ENCODE results near the gene ZNF212. TPM values are rescaled to one million over a fixed set of nuclear protein-coding genes. Genes with fewer than 3 reads are reported as not detected.

The ZNF212 gene
- total and polyA plus RNA-seq, 12 donors = 3.6 to 5.9 (median 4.8) TPM

GRCh38 chr7:149293946-149294633 lies 54.6 kb downstream of the ZNF212 start:
- no peak overlapping the region for H3K27ac ChIP-seq
- H3K4me3 ChIP-seq = no peak overlapping the region
- peaks cover 0 to 53% (median 12%) of the 10 kb centered on the region in 9 donors for H3K36me3 ChIP-seq
- DNase-seq = no peak
- intact Hi-C loops (cut with DNase I) = no loop called here
- no peaks in the 10 kb centered on the region for H3K27me3 ChIP-seq
- 92 to 97% methylated on average over 14 to 15 of the region's 15 CpGs for WGBS, 2 donors
- no peak for ATAC-seq
- H3K9me3 ChIP-seq = peaks cover 0 to 4% (median 0%) of the 10 kb centered on the region in 11 donors
- H3K4me1 ChIP-seq = peaks cover 0 to 5% (median 0%) of the 10 kb centered on the region in 9 donors
- no peak for TF ChIP-seq CTCF (IDR thresholded peaks at IDR 0.05)

DNA sequence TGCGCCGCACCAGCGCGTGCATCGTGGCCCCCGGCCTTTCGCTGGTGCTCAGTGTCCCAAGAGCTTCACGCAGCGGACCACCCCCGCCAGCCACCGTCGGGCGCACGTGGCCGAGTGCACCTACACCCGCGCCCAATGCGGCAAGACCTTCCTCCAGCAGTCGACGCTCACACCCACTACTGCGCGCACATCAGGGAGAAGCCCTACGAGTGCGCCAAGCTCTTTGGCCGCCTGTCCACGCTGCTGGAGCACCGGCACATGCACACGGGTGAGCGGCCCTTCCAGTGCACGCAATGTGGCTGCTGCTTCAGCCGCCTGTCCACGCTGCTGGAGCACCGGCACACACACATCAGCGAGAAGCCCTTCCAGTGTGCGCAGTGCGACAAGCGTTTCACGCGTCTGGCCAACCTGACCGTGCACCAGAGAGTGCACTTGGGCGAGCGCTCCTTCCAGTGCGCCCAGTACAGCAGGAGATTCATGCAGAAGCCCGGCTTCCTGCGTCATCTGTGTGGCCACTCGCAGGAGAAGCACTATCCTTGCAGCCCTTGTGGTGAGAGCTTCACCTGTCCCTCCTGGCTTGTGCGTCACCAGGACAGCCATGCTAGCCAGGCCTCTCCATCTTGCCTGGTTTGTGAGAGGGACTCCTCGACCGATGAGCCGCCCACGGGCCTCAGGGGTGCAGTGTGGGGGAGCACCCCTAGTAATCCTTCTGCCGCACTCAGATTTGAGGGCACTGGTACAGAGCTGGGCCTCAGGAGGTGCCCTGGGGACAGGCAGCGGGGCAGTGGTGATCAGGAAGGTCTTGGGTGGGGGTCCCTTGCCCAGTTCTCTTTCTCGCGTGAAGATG lies 55.4 kb downstream of the ZNF212 start:
- Histone ChIP-seq H3K9me3 (peaks cover 0 to 4% (median 0%) of the 10 kb centered on the region in 11 donors), H3K36me3 (peaks cover 0 to 45% (median 12%) of the 10 kb centered on the region in 9 donors), H3K27ac (no peak overlapping the region), H3K27me3 (no peaks in the 10 kb centered on the region), H3K4me3 (no peak overlapping the region), H3K4me1 (peaks cover 0 to 5% (median 0%) of the 10 kb centered on the region in 9 donors)
- no peak for TF ChIP-seq CTCF (IDR thresholded peaks at IDR 0.05)
- WGBS, 2 donors = 97 to 98% methylated on average over 55 of the region's 55 CpGs
- intact Hi-C loops (cut with DNase I) = no loop called here
- ATAC-seq (peak in 1 of 8 donors; percentile 5), DNase-seq (no peak)

DNA sequence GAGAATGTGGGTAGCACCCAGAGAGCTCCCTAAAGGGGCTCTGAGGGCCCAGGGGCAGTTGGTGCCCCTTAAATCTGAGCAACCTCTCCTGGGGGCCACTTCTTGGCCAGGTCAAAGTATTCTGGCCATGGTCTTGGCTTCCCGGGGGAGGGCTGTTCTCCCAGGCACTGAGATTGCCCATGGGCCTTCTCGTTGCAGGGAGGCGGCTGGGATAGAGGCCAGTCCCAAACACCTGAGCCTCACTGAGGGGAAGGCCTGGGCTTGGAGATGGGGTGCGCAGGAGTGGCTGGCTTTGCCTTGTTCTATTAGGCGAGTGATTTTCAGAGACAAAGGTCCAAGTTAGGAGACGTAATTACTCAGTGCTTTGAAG lies 56.0 kb downstream of the ZNF212 start:
- Histone ChIP-seq H3K9me3 (peaks cover 0 to 4% (median 0%) of the 10 kb centered on the region in 11 donors), H3K27ac (no peak overlapping the region), H3K4me3 (no peak overlapping the region), H3K4me1 (peaks cover 0 to 5% (median 0%) of the 10 kb centered on the region in 9 donors), H3K36me3 (peaks cover 0 to 42% (median 12%) of the 10 kb centered on the region in 9 donors), H3K27me3 (no peaks in the 10 kb centered on the region)
- ATAC-seq (peak in 1 of 8 donors; percentile 19), DNase-seq (no peak)
- no peak for TF ChIP-seq CTCF (IDR thresholded peaks at IDR 0.05)
- WGBS, 2 donors = 94% methylated on average over 6 of the region's 6 CpGs
- intact Hi-C loops (cut with DNase I) = no loop called here

- no peak for ATAC-seq
- WGBS, 2 donors = 94 to 96% methylated on average over 4 of the region's 4 CpGs
- no peak for TF ChIP-seq CTCF (IDR thresholded peaks at IDR 0.05)
These were observed 56.9 kb downstream of the ZNF212 start for GRCh38 chr7:149296368-149296767.

More at GRCh38 chr7:149296368-149296767, 56.9 kb downstream of the ZNF212 start:
- Histone ChIP-seq H3K9me3 (peaks cover 0 to 4% (median 0%) of the 10 kb centered on the region in 11 donors), H3K27me3 (no peaks in the 10 kb centered on the region), H3K36me3 (peaks cover 0 to 42% (median 12%) of the 10 kb centered on the region in 9 donors), H3K27ac (no peak overlapping the region), H3K4me3 (no peak overlapping the region), H3K4me1 (peaks cover 0 to 3% (median 0%) of the 10 kb centered on the region in 9 donors)
- no peak for DNase-seq
- intact Hi-C loops (cut with DNase I) = no loop called here

All from heart right ventricle (tissue), 16 donors.